Heart left ventricle (tissue), 13 donors: Measurements from ENCODE around the gene PARD3.

Experiments
- POLR2A ChIP-seq, 2 donors: fragments of 450-650 bp; IDR thresholded peaks; one replicate each; pipeline ENCODE4 v1.6.1; 2017; ENCODE audit warnings: antibody characterized with exemption in 2 of 2, mild to moderate bottlenecking in 2 of 2, moderate library complexity in 2 of 2
- TF ChIP-seq, protein P1 (sequence below), 12 donors: fragments of 200-600 bp; sonication (generic) in 4 of 12; IDR thresholded peaks; one replicate each; pipeline versions ENCODE4 v1.5.0 to v1.8.0; 2018 to 2022; ENCODE audit warnings: antibody characterized with exemption in 12 of 12, mild to moderate bottlenecking in 5 of 12
- donor health status: ischemic (EF 13 %, LVEDD 7.1; RV severe dilation, severe dysfunction).
- donor health status: DM: no; HTN: yes; CAD: no.
- donor health status: DM: no; HTN: no; CAD: no.
- donor health status: ischemic (EF 25% LVEDD 6.9; RV normal size, moderate dysfunction).
- donor health status: ischemic (EF 25% LVEDD 5.7; RV mildly dilated, moderate dysfunction).
- donor health status: ischemic (EF 35%, LVEDD 5.7; RV mildly dilated, moderate dysfunction).
- donor health status: nonischemic (EF 11% LVEDD 7.7; RV severe dilation, severe dysfunction).
- donor health status: DM: yes; HTN: yes; CAD: no.
- donor health status: PGD.
- donor health status: ischemic (EF 29% LVEDD 5.4; RV normal size, mild dysfunction).
- donor health status: nonischemic (EF 23%, LVEDD 6.1; RV moderate dilation, normal function).

GRCh38 chr10:34141032-34141680 is 673.9 kb downstream of the PARD3 start:
- TF ChIP-seq, protein P1, sequence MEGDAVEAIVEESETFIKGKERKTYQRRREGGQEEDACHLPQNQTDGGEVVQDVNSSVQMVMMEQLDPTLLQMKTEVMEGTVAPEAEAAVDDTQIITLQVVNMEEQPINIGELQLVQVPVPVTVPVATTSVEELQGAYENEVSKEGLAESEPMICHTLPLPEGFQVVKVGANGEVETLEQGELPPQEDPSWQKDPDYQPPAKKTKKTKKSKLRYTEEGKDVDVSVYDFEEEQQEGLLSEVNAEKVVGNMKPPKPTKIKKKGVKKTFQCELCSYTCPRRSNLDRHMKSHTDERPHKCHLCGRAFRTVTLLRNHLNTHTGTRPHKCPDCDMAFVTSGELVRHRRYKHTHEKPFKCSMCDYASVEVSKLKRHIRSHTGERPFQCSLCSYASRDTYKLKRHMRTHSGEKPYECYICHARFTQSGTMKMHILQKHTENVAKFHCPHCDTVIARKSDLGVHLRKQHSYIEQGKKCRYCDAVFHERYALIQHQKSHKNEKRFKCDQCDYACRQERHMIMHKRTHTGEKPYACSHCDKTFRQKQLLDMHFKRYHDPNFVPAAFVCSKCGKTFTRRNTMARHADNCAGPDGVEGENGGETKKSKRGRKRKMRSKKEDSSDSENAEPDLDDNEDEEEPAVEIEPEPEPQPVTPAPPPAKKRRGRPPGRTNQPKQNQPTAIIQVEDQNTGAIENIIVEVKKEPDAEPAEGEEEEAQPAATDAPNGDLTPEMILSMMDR (IDR thresholded peaks at IDR 0.05): no peak
- no peak for TF ChIP-seq POLR2A (IDR thresholded peaks at IDR 0.05)
